Measurements from ENCODE around the gene SFXN2. TPM values are rescaled to one million over a fixed set of nuclear protein-coding genes. Genes with fewer than 3 reads are reported as not detected.
"Not testable (repeated sequence)": the region's sequence is repeated elsewhere in the genome, so short reads cannot be mapped to it uniquely, and the experiment has no call there.

The SFXN2 gene, protein sequence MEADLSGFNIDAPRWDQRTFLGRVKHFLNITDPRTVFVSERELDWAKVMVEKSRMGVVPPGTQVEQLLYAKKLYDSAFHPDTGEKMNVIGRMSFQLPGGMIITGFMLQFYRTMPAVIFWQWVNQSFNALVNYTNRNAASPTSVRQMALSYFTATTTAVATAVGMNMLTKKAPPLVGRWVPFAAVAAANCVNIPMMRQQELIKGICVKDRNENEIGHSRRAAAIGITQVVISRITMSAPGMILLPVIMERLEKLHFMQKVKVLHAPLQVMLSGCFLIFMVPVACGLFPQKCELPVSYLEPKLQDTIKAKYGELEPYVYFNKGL
- total RNA-seq (1 to 10 TPM; 6.9 to 9.9 TPM), polyA plus RNA-seq (ENCODE audit: insufficient read length in 2 of 2) (10 to 100 TPM in 1 of 2 donors, 1 to 10 TPM in 1; 8.0 to 14.6 TPM)
- long read RNA-seq, donor 1, full-length matches to known transcripts, result 2 of 2 reads
- long read RNA-seq, donor 1, partial matches to known transcripts, result 0 of 2 reads
- long read RNA-seq, donor 1, other reads (novel, unspliced or antisense), result 0 of 2 reads
- long read RNA-seq, donor 2, result 0 reads
- long read RNA-seq, donor 3, partial matches to known transcripts, result 0 of 2 reads
- long read RNA-seq, donor 3, other reads (novel, unspliced or antisense), result 0 of 2 reads
- long read RNA-seq, donor 4, full-length matches to known transcripts, result 2 of 2 reads
- long read RNA-seq, donor 4, partial matches to known transcripts, result 0 of 2 reads
- long read RNA-seq, donor 4, other reads (novel, unspliced or antisense), result 0 of 2 reads

- peaks cover 6% of the 10 kb centered on the region for H3K36me3 ChIP-seq (ENCODE audit: control insufficient read depth, insufficient read depth, low read length)
- H3K27me3 ChIP-seq (ENCODE audit: control insufficient read depth, insufficient read depth, low read length), result no peaks in the 10 kb centered on the region
- H3K9me3 ChIP-seq (ENCODE audit: control insufficient read depth, insufficient read depth, low read length), result no peaks in the 10 kb centered on the region
- peak in 1 of 6 donors; percentile 48 for DNase-seq (ENCODE audit: low read depth in 4 of 6, low spot score in 6 of 6)
- peaks cover 22% of the 10 kb centered on the region for H3K4me1 ChIP-seq (ENCODE audit: control insufficient read depth, insufficient read depth, low read length)
- WGBS (ENCODE audit: insufficient coverage), result 3% methylated on average over 46 of the region's 46 CpGs
- peak within 1 kb of the TSS; percentile 90 for H3K4me3 ChIP-seq (ENCODE audit: low read depth, low read length)
- H3K27ac ChIP-seq (ENCODE audit: low read depth, low read length), result peak within 1 kb of the TSS; percentile 97
Measured at GRCh38 chr10:102714621-102715455, at the start of gene SFXN2. Gene SFXN2 (plus strand): TSS chr10:102714636. CDS start chr10:102726637, 12,001 bp downstream.

DNA sequence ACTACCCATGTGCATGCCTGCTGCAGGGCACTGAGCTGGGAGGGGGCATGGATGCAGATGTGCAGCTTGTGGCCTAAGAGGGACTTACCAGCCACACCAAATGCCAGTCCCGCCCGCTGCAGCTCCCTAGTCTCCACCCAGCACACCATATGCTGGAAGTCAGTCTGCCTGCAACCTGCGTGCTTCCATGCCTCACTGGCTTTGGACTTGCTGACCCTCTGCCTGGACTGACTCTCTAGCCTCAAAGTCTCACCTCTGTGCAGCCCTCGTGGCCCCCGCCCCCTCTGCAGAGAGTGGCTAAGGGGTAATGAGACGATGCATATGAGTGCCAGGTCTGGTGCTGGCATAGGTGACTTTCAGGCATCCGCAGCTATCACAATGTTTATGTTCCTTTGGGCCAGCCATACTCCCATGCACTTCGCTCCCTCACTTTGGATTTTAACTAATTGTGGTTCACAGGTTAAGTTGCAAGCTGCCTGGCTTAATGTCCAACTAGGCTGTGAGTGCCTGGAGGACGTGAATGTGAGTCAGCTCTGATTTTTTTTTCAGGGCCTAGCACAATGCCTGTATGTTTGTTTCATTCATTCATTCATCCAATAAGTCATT, 48.4 kb upstream of the SFXN2 start:
- H3K27ac ChIP-seq (ENCODE audit: low read depth, low read length), result no peak overlapping the region
- no peaks in the 10 kb centered on the region for H3K9me3 ChIP-seq (ENCODE audit: control insufficient read depth, insufficient read depth, low read length)
- H3K4me3 ChIP-seq (ENCODE audit: low read depth, low read length), result no peak overlapping the region
- H3K27me3 ChIP-seq (ENCODE audit: control insufficient read depth, insufficient read depth, low read length), result no peaks in the 10 kb centered on the region
- H3K36me3 ChIP-seq (ENCODE audit: control insufficient read depth, insufficient read depth, low read length), result peaks cover 3% of the 10 kb centered on the region
- no peak for DNase-seq (ENCODE audit: low read depth in 4 of 6, low spot score in 6 of 6)
- peaks cover 45% of the 10 kb centered on the region for H3K4me1 ChIP-seq (ENCODE audit: control insufficient read depth, insufficient read depth, low read length)
- WGBS (ENCODE audit: insufficient coverage), result 75% methylated on average over 8 of the region's 9 CpGs

GRCh38 chr10:102667411-102667810, 47.0 kb upstream of the SFXN2 start:
- not testable (repeated sequence) for H3K27ac ChIP-seq (ENCODE audit: low read depth, low read length); H3K27me3 ChIP-seq (ENCODE audit: control insufficient read depth, insufficient read depth, low read length); H3K4me3 ChIP-seq (ENCODE audit: low read depth, low read length); H3K9me3 ChIP-seq (ENCODE audit: control insufficient read depth, insufficient read depth, low read length); H3K36me3 ChIP-seq (ENCODE audit: control insufficient read depth, insufficient read depth, low read length); DNase-seq (ENCODE audit: low read depth in 4 of 6, low spot score in 6 of 6)
- peaks cover 43% of the 10 kb centered on the region for H3K4me1 ChIP-seq (ENCODE audit: control insufficient read depth, insufficient read depth, low read length)
- WGBS (ENCODE audit: insufficient coverage), result 100% methylated on average over 1 of the region's 4 CpGs

DNA sequence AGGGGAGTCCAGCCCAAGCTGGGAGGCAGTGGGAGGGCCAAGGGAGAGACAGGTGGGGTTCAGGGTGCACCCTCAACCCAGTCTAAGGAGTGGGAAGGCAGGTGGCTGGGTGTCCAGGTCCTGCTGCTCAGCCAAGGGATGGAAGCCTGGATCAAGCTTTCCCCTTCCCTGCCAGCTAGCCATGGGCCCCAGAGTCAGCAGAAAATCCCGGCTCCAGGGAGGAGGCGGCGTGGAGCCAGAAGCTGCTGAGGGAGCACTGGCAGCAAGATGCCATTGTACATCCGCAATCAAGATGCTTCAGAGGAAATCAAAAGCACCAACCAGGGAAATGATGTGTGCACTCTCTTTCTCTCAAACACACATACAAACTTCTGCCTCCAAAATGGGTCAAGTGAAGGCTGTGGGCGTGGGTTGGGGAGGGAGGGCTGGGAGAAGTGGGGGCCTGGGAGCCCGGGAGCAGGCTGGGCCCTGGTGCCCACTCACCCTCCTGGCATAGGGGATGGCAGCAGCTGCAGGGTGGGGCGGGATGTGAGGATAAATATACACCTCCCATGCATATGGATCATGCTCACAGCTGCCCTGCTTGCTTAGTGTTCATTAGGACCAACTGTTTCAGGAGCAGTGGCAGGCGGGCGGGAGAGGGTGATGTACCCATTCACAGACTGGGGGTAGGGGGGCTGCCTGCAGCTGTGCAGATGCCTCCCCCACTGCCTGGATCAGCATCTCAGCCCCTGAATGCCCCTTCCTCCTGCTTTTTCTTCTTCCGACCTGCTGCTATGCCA, 45.9 kb upstream of the SFXN2 start:
- H3K27me3 ChIP-seq (ENCODE audit: control insufficient read depth, insufficient read depth, low read length), result no peaks in the 10 kb centered on the region
- WGBS (ENCODE audit: insufficient coverage), result 62% methylated on average over 5 of the region's 10 CpGs
- H3K4me1 ChIP-seq (ENCODE audit: control insufficient read depth, insufficient read depth, low read length), result peaks cover 54% of the 10 kb centered on the region
- H3K27ac ChIP-seq (ENCODE audit: low read depth, low read length), result peak overlapping the region; percentile 72
- DNase-seq (ENCODE audit: low read depth in 4 of 6, low spot score in 6 of 6), result peak in 2 of 6 donors; percentile 35 to 64
- H3K9me3 ChIP-seq (ENCODE audit: control insufficient read depth, insufficient read depth, low read length), result no peaks in the 10 kb centered on the region
- no peaks in the 10 kb centered on the region for H3K36me3 ChIP-seq (ENCODE audit: control insufficient read depth, insufficient read depth, low read length)
- no peak overlapping the region for H3K4me3 ChIP-seq (ENCODE audit: low read depth, low read length)

GRCh38 chr10:102669206-102670064, 45.0 kb upstream of the SFXN2 start:
- no peaks in the 10 kb centered on the region for H3K27me3 ChIP-seq (ENCODE audit: control insufficient read depth, insufficient read depth, low read length)
- no peak overlapping the region for H3K4me3 ChIP-seq (ENCODE audit: low read depth, low read length)
- H3K9me3 ChIP-seq (ENCODE audit: control insufficient read depth, insufficient read depth, low read length), result no peaks in the 10 kb centered on the region
- no peaks in the 10 kb centered on the region for H3K36me3 ChIP-seq (ENCODE audit: control insufficient read depth, insufficient read depth, low read length)
- peaks cover 64% of the 10 kb centered on the region for H3K4me1 ChIP-seq (ENCODE audit: control insufficient read depth, insufficient read depth, low read length)
- H3K27ac ChIP-seq (ENCODE audit: low read depth, low read length), result peak overlapping the region; percentile 72
- 59% methylated on average over 6 of the region's 7 CpGs for WGBS (ENCODE audit: insufficient coverage)
- DNase-seq (ENCODE audit: low read depth in 4 of 6, low spot score in 6 of 6), result peak in 2 of 6 donors; percentile 36 to 39

GRCh38 chr10:102670065-102670670, 44.3 kb upstream of the SFXN2 start:
- Histone ChIP-seq H3K4me1 (ENCODE audit: control insufficient read depth, insufficient read depth, low read length) (peaks cover 71% of the 10 kb centered on the region), H3K27me3 (ENCODE audit: control insufficient read depth, insufficient read depth, low read length) (no peaks in the 10 kb centered on the region), H3K27ac (ENCODE audit: low read depth, low read length) (peak overlapping the region; percentile 22), H3K36me3 (ENCODE audit: control insufficient read depth, insufficient read depth, low read length) (no peaks in the 10 kb centered on the region), H3K9me3 (ENCODE audit: control insufficient read depth, insufficient read depth, low read length) (no peaks in the 10 kb centered on the region), H3K4me3 (ENCODE audit: low read depth, low read length) (no peak overlapping the region)
- no peak for DNase-seq (ENCODE audit: low read depth in 4 of 6, low spot score in 6 of 6)
- 69% methylated on average over 6 of the region's 9 CpGs for WGBS (ENCODE audit: insufficient coverage)

- Histone ChIP-seq H3K4me3 (ENCODE audit: low read depth, low read length) (no peak overlapping the region), H3K27ac (ENCODE audit: low read depth, low read length) (no peak overlapping the region), H3K27me3 (ENCODE audit: control insufficient read depth, insufficient read depth, low read length) (no peaks in the 10 kb centered on the region), H3K9me3 (ENCODE audit: control insufficient read depth, insufficient read depth, low read length) (no peaks in the 10 kb centered on the region), H3K4me1 (ENCODE audit: control insufficient read depth, insufficient read depth, low read length) (peaks cover 78% of the 10 kb centered on the region), H3K36me3 (ENCODE audit: control insufficient read depth, insufficient read depth, low read length) (no peaks in the 10 kb centered on the region)
- WGBS (ENCODE audit: insufficient coverage), result 58% methylated on average over 6 of the region's 6 CpGs
- DNase-seq (ENCODE audit: low read depth in 4 of 6, low spot score in 6 of 6), result peak in 2 of 6 donors; percentile 53 to 86
Measured at GRCh38 chr10:102670871-102671434, 43.5 kb upstream of the SFXN2 start.
